GM19035 (cell line): Measurements from ENCODE around the gene TEAD1.

ENCODE experiments used
- ATAC-seq: cut with Tn5 transposase; IDR thresholded peaks from one replicate; pipeline ENCODE4 v1.9.1; 2021; ENCODE audit not compliant: unreplicated experiment

Gene TEAD1

GRCh38 chr11:12673924-12674570 is at the start of gene TEAD1:
TSS of gene TEAD1 (plus strand) at chr11:12674421.
- peak; percentile 91 for ATAC-seq

- ATAC-seq = no peak
Measured at GRCh38 chr11:12624595-12624994, 49.6 kb upstream of the TEAD1 start.

- no peak for ATAC-seq
Measured at GRCh38 chr11:12625438-12626071, 48.7 kb upstream of the TEAD1 start.

GRCh38 chr11:12626616-12627015 is 47.6 kb upstream of the TEAD1 start:
- no peak for ATAC-seq

GRCh38 chr11:12628314-12628713 is 45.9 kb upstream of the TEAD1 start:
- ATAC-seq = no peak

- ATAC-seq = no peak
Measured at GRCh38 chr11:12629601-12630313, 44.5 kb upstream of the TEAD1 start.

GRCh38 chr11:12631651-12632050 is 42.6 kb upstream of the TEAD1 start:
- no peak for ATAC-seq

- no peak for ATAC-seq
Measured at GRCh38 chr11:12634329-12634728, 39.9 kb upstream of the TEAD1 start.

GRCh38 chr11:12636871-12637410 is 37.3 kb upstream of the TEAD1 start:
- no peak for ATAC-seq

GRCh38 chr11:12639388-12639787 is 34.8 kb upstream of the TEAD1 start:
- no peak for ATAC-seq

GRCh38 chr11:12640355-12640754 is 33.9 kb upstream of the TEAD1 start:
- no peak for ATAC-seq

GRCh38 chr11:12640926-12641849 is 33.0 kb upstream of the TEAD1 start:
- ATAC-seq = no peak

GRCh38 chr11:12642040-12642439 is 32.2 kb upstream of the TEAD1 start:
- ATAC-seq = no peak

GRCh38 chr11:12642806-12643428 is 31.3 kb upstream of the TEAD1 start:
- ATAC-seq = no peak

GRCh38 chr11:12646478-12646877 is 27.7 kb upstream of the TEAD1 start:
- no peak for ATAC-seq

- no peak for ATAC-seq
Measured at GRCh38 chr11:12653729-12654128, 20.5 kb upstream of the TEAD1 start.

- no peak for ATAC-seq
Measured at GRCh38 chr11:12655842-12656241, 18.4 kb upstream of the TEAD1 start.

- ATAC-seq = no peak
Measured at GRCh38 chr11:12657336-12657735, 16.9 kb upstream of the TEAD1 start.

- no peak for ATAC-seq
Measured at GRCh38 chr11:12657981-12658380, 16.2 kb upstream of the TEAD1 start.

- ATAC-seq = no peak
Measured at GRCh38 chr11:12662101-12662689, 12.0 kb upstream of the TEAD1 start.
